ENCODE measurements around the gene UBE2E2.

Gene UBE2E2

DNA sequence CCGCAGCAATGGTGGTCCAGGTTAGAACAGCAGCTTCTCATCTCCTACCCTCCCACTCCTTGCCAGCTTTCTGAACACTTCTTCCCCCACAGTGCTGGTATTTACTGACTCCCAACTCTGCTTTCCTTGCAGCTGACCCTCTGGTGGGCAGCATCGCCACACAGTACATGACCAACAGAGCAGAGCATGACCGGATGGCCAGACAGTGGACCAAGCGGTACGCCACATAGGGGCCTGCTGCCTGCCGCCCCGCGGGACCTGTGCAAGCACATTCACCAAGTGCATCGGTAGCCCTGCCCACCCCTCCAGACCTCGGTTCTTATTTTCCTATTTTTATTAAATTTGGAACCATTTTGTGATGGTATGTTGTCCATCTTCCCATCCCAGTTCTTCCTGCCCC, 386.5 kb downstream of the UBE2E2 start:
- Histone ChIP-seq H3K27me3 (ENCODE audit: control insufficient read depth in 1 of 2, insufficient read depth in 2 of 2, low read length in 2 of 2) (no peaks in the 10 kb centered on the region), H3K4me1 (ENCODE audit: insufficient read depth, low read length) (no peaks in the 10 kb centered on the region), H3K9me3 (ENCODE audit: low read length) (no peaks in the 10 kb centered on the region), H3K27ac (ENCODE audit: low read depth, low read length) (no peak overlapping the region), H3K36me3 (ENCODE audit: insufficient read depth, low read length) (no peaks in the 10 kb centered on the region), H3K9ac (ENCODE audit: low read length) (no peak overlapping the region), H3K4me3 (ENCODE audit: low read depth in 1 of 2, low read length in 2 of 2) (no peak overlapping the region)

DNA sequence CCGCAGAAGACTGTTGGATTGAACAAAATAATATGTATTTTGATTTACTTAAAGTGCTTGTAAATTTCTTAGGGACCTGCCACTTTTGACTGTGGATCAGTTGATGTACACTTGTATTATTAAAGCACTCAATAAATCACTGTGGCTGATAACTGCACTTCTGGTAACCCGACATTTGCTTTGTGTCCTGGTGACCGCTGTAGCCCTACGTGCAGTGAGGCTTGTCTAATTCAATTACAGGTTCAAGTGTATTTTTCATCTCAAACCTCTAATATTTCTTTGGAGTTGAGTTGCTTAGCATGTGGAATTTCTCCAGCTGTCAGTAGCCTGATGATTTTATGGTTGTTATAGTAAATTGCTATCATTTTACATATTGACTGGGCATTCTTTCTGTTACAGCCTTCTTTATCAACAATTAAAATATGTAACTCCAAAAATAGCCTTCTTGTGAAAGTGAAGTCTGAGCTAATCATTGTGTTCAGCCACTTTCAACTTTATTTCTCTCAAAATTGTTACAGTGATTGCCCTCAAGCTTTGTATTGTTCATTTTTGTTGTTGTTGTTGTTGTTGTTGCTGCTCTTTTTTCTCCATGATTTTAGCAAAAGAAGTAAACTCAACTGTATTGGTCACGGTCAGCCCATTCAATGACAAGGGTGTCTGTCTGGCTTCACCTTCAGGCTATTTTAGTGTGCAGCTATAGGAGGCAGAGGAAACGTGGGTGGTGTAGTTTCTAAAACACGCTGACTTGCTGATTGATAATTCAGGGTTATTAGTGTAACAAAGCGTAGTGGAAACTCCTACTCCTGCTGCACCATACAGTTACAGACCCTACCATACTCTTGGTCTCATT, 387.5 kb downstream of the UBE2E2 start:
- no peaks in the 10 kb centered on the region for H3K4me1 ChIP-seq (ENCODE audit: insufficient read depth, low read length)
- no peaks in the 10 kb centered on the region for H3K36me3 ChIP-seq (ENCODE audit: insufficient read depth, low read length)
- H3K9ac ChIP-seq (ENCODE audit: low read length): no peak overlapping the region
- no peaks in the 10 kb centered on the region for H3K9me3 ChIP-seq (ENCODE audit: low read length)
- H3K27me3 ChIP-seq (ENCODE audit: control insufficient read depth in 1 of 2, insufficient read depth in 2 of 2, low read length in 2 of 2): no peaks in the 10 kb centered on the region
- H3K27ac ChIP-seq (ENCODE audit: low read depth, low read length): no peak overlapping the region
- no peak overlapping the region for H3K4me3 ChIP-seq (ENCODE audit: low read depth in 1 of 2, low read length in 2 of 2)

DNA sequence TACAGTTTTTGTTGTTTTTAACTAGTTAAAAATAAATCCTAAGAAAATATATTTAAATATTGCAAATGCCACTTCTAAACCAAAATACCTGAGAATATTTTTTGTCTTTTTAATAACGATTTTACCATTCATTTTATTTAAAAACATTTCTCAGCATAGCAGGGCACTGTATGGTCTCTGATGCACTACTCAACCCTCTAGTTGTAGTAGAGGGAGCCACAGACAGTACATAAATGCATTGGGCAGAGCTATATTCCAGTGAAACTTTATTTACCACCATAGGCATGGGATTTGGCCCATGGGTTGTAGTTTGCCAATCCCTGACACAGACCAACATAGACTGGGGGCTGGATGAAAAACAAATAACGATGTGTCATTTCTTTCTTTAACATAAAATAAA, 388.2 kb downstream of the UBE2E2 start:
- Histone ChIP-seq H3K27me3 (ENCODE audit: control insufficient read depth in 1 of 2, insufficient read depth in 2 of 2, low read length in 2 of 2) (no peaks in the 10 kb centered on the region), H3K4me1 (ENCODE audit: insufficient read depth, low read length) (no peaks in the 10 kb centered on the region), H3K27ac (ENCODE audit: low read depth, low read length) (no peak overlapping the region), H3K9me3 (ENCODE audit: low read length) (no peaks in the 10 kb centered on the region), H3K9ac (ENCODE audit: low read length) (no peak overlapping the region), H3K4me3 (ENCODE audit: low read depth in 1 of 2, low read length in 2 of 2) (no peak overlapping the region), H3K36me3 (ENCODE audit: insufficient read depth, low read length) (no peaks in the 10 kb centered on the region)

DNA sequence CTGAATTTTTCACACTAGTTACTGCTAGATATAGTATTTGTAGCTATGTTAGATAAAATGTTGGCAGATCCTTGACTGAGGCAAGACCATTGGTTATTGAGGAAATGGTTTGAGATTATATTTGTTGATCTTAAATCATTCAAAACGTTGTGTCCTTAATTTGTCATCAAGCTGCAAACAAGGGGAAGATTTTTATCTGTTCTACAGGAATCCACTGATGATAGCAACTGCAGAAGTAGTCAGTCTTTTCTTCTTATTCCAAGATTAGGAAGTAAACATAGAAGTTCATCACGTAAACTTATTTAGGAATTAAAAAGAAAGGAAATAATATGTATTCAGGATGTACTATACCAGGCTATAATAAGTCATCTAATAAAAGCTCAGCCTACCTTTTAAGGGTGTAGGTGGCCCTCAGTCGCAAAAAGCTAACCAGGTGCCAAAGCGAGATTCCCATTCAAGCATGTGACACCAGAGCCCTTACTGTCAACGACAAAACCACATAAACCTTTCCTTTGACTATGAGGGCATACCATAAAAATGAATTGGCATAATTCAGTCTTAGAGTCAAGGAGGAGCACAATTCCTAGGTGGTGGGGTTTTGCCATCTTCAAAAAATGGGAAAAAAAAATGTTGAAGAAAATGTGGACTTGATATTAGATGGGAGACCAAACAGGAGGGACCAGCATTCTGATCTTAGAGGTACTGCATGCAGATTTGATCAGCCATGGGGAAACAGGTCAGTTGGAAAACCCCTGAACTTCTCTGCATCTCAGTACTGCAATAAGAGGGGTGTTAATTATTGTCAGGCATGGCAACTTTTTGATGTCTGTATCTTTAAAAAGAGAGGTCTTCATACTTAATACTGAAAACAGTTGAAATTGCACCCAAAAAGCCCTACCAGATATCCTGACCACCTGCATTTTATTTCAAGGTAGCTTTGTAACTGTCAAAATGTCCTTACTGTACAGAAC, 390.1 kb downstream of the UBE2E2 start:
- Histone ChIP-seq H3K9ac (ENCODE audit: low read length) (no peak overlapping the region), H3K4me1 (ENCODE audit: insufficient read depth, low read length) (no peaks in the 10 kb centered on the region), H3K36me3 (ENCODE audit: insufficient read depth, low read length) (no peaks in the 10 kb centered on the region), H3K27ac (ENCODE audit: low read depth, low read length) (no peak overlapping the region), H3K27me3 (ENCODE audit: control insufficient read depth in 1 of 2, insufficient read depth in 2 of 2, low read length in 2 of 2) (no peaks in the 10 kb centered on the region), H3K4me3 (ENCODE audit: low read depth in 1 of 2, low read length in 2 of 2) (no peak overlapping the region), H3K9me3 (ENCODE audit: low read length) (no peaks in the 10 kb centered on the region)

DNA sequence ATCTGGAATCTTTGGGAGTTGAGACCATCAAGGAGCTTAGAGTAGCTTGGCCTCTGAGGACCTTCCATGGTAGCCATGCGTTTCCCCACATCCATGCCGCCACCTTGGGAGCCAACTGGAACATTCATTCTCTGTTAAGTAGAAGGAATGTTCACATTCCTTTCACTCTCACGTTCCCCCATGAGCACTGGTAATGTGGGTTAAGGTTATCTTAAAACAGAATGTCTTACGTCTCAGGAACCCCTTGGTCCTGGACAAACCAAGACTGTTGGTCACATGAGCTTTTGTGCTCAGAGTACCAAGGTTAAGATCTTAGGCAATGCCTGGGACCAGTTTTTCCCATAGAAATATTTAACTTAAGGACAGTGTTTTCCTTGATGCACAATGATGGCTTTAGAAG, 390.9 kb downstream of the UBE2E2 start:
- Histone ChIP-seq H3K27me3 (ENCODE audit: control insufficient read depth in 1 of 2, insufficient read depth in 2 of 2, low read length in 2 of 2) (no peaks in the 10 kb centered on the region), H3K4me3 (ENCODE audit: low read depth in 1 of 2, low read length in 2 of 2) (no peak overlapping the region), H3K9me3 (ENCODE audit: low read length) (no peaks in the 10 kb centered on the region), H3K4me1 (ENCODE audit: insufficient read depth, low read length) (no peaks in the 10 kb centered on the region), H3K36me3 (ENCODE audit: insufficient read depth, low read length) (no peaks in the 10 kb centered on the region), H3K9ac (ENCODE audit: low read length) (no peak overlapping the region), H3K27ac (ENCODE audit: low read depth, low read length) (no peak overlapping the region)

DNA sequence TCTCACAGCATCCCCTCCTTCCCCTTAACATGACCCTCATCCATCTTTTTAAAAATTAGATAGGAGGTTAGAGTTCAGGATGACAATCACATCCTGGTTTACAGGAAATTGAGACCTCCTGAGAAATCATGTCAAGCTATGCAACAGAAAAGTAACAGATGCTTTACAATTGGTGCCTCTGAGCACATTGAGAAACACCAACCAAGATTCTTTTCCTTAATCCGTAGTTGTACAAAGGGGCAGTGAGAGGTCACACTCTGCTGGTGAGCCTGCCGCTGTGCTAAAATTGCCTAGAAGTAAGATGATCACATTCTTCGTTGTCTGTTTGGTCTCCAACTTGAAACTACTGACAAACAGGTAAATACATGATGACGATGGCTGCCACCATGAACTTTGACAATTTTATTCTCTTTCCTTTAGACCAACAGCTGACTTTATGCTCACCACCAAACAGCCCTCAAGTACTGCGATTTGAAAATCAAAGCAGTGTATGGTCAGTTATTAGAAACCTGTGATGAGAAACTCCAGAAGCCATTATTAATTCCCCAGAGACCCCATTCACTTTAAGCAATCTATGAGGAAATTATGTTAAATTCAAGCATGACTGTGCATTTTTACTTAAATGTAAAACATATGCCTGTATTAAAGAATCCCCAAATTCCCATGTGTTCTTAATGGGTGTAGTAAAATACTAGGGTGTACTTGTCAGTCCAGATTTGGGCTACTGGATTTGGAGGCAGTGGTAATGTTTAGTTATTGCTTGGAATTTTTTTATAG, 392.0 kb downstream of the UBE2E2 start:
- Histone ChIP-seq H3K27ac (ENCODE audit: low read depth, low read length) (no peak overlapping the region), H3K9ac (ENCODE audit: low read length) (no peak overlapping the region), H3K36me3 (ENCODE audit: insufficient read depth, low read length) (no peaks in the 10 kb centered on the region), H3K9me3 (ENCODE audit: low read length) (no peaks in the 10 kb centered on the region), H3K4me3 (ENCODE audit: low read depth in 1 of 2, low read length in 2 of 2) (no peak overlapping the region), H3K4me1 (ENCODE audit: insufficient read depth, low read length) (no peaks in the 10 kb centered on the region), H3K27me3 (ENCODE audit: control insufficient read depth in 1 of 2, insufficient read depth in 2 of 2, low read length in 2 of 2) (no peaks in the 10 kb centered on the region)

DNA sequence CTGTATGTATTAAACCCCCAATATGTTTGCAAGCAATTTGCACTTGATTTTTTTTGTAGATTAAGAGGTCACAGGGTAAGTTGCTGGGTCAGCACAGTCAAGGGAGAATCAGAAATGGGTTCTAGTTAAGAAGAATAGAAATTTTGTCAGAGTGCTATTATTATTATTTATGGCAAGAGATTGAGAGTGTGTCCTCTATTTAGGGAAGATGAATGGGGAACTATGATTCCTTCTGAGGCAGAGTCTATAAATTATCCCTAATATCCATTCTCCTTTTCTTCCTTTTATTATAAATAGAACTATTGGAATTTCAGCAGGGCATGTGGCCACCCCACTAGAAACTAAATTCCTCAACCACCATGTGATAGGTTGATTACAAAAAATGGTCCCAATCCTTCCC, 392.7 kb downstream of the UBE2E2 start:
- H3K27ac ChIP-seq (ENCODE audit: low read depth, low read length): no peak overlapping the region
- H3K9ac ChIP-seq (ENCODE audit: low read length): no peak overlapping the region
- H3K27me3 ChIP-seq (ENCODE audit: control insufficient read depth in 1 of 2, insufficient read depth in 2 of 2, low read length in 2 of 2): no peaks in the 10 kb centered on the region
- peaks cover 5% of the 10 kb centered on the region for H3K4me1 ChIP-seq (ENCODE audit: insufficient read depth, low read length)
- no peaks in the 10 kb centered on the region for H3K9me3 ChIP-seq (ENCODE audit: low read length)
- H3K36me3 ChIP-seq (ENCODE audit: insufficient read depth, low read length): no peaks in the 10 kb centered on the region
- H3K4me3 ChIP-seq (ENCODE audit: low read depth in 1 of 2, low read length in 2 of 2): no peak overlapping the region

DNA sequence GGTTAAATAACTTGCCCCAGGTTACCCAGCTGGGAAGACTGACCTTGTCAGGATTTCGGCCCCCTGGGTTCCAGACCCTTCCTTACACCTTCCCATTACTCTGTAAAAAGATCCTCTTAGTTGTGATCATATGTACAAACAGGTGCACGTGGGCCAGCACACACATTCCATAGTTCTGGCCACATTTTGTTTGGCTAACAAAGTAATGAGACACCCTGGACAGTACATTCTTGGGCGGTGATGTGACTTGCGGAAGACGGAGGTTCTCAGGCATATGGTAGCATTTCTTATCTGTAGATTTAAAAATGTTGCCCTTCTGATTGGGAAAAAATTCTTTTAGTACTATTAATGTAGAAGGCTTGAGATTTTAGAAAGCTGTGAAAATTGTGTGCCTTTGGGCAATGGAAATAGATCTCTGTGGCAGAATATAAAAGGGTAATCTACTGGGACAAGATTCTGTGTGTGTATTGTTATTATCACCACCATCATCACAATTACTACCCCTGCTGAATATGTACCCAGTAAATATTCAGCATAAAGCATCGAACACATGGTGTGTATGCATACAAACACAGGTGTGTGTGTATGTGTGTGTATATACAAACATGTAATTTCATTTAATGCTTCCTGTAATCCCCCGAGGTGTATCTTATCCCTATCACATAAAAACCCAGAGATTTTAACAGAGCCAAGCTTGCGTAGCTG, 397.2 kb downstream of the UBE2E2 start:
- H3K9me3 ChIP-seq (ENCODE audit: low read length): no peaks in the 10 kb centered on the region
- H3K4me3 ChIP-seq (ENCODE audit: low read depth in 1 of 2, low read length in 2 of 2): no peak overlapping the region
- H3K4me1 ChIP-seq (ENCODE audit: insufficient read depth, low read length): peaks cover 16% of the 10 kb centered on the region
- no peaks in the 10 kb centered on the region for H3K36me3 ChIP-seq (ENCODE audit: insufficient read depth, low read length)
- no peak overlapping the region for H3K9ac ChIP-seq (ENCODE audit: low read length)
- no peaks in the 10 kb centered on the region for H3K27me3 ChIP-seq (ENCODE audit: control insufficient read depth in 1 of 2, insufficient read depth in 2 of 2, low read length in 2 of 2)
- no peak overlapping the region for H3K27ac ChIP-seq (ENCODE audit: low read depth, low read length)

DNA sequence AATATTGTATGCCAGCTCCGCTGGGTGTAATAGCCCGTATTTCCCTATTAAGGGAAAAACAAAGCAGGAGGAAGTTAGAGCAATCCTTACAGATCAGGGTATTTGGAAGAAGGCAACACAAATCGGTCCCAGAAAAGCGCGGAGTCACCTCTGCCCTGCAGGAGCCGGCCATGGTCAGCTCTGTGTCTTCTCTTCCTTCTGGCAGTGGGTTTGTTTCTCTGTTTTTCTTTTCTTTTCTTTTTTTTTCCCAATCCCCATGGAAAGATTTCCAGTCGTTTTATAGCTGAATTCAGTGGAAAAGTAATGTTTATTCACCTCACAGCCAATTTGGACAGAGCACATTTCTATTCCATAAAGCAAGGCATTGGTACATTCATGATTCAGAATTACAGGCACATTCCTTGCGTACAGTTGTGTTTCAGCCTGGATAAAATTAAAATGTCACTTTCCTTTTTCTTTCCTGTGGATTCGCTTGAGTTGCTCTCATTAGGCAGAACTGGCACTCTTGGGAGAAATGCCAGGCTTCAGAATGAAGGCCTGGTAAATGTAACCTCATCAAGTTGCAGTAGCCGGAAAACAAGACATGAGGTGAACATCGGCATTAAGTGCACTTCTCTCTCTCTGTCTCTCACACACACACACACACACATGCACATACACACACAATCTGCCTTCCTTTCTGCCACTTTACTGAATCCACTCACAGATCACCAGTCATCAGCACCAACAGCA, 398.1 kb downstream of the UBE2E2 start:
- Histone ChIP-seq H3K9ac (ENCODE audit: low read length) (no peak overlapping the region), H3K4me1 (ENCODE audit: insufficient read depth, low read length) (peaks cover 16% of the 10 kb centered on the region), H3K27me3 (ENCODE audit: control insufficient read depth in 1 of 2, insufficient read depth in 2 of 2, low read length in 2 of 2) (no peaks in the 10 kb centered on the region)

DNA sequence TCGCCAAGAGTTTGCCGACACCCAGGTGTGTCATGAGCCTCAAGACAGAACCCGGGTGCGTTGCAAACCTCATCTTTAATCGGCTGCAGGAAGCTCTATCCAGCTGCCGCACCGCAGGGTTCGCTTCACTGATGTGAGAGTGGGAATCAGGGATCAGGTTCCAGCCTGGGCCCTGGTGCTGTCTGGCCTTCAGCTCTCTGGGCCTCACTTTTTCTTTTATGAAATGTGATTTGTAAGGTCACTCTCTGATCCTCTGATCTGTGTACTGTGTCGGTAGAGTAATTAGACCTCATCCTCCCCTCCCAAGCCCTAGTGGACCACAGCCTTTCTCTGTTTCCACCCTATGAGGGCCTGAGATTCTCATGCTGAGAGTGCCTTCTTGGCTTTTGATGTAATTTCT, 399.8 kb downstream of the UBE2E2 start:
- peaks cover 25% of the 10 kb centered on the region for H3K4me1 ChIP-seq (ENCODE audit: insufficient read depth, low read length)
- H3K9me3 ChIP-seq (ENCODE audit: low read length): no peaks in the 10 kb centered on the region
- no peaks in the 10 kb centered on the region for H3K36me3 ChIP-seq (ENCODE audit: insufficient read depth, low read length)
- no peak overlapping the region for H3K27ac ChIP-seq (ENCODE audit: low read depth, low read length)
- H3K9ac ChIP-seq (ENCODE audit: low read length): no peak overlapping the region
- H3K4me3 ChIP-seq (ENCODE audit: low read depth in 1 of 2, low read length in 2 of 2): no peak overlapping the region
- H3K27me3 ChIP-seq (ENCODE audit: control insufficient read depth in 1 of 2, insufficient read depth in 2 of 2, low read length in 2 of 2): no peaks in the 10 kb centered on the region

More for the DNA sequence above, 398.1 kb downstream of the UBE2E2 start:
- H3K9me3 ChIP-seq (ENCODE audit: low read length): no peaks in the 10 kb centered on the region
- H3K4me3 ChIP-seq (ENCODE audit: low read depth in 1 of 2, low read length in 2 of 2): peak overlapping the region in 1 of 2 donors; percentile 19
- H3K27ac ChIP-seq (ENCODE audit: low read depth, low read length): no peak overlapping the region
- no peaks in the 10 kb centered on the region for H3K36me3 ChIP-seq (ENCODE audit: insufficient read depth, low read length)

Data from muscle layer of colon (tissue), 2 donors.